DOHH2 (cell line): ENCODE data around the gene RAB39A.

Experiments used
- H3F3A ChIP-seq: fragments of 200-600 bp; sonication (generic), shearing (Covaris generic); 2 replicates; pipeline ENCODE4 v1.6.0; 2016; ENCODE audit warnings: antibody characterized with exemption, mild to moderate bottlenecking; ENCODE audit not compliant: control insufficient read depth, insufficient read depth
- H3K27ac ChIP-seq: fragments of 200-600 bp; sonication (generic); 2 replicates; pipeline ENCODE4 v1.5.1; 2014; ENCODE audit warnings: low read depth, mild to moderate bottlenecking, low read length, moderate library complexity
- H3K27me3 ChIP-seq: fragments of 200-600 bp; sonication (generic); 2 replicates; pipeline ENCODE4 v1.6.1; 2014; ENCODE audit warnings: mild to moderate bottlenecking, low read length, mixed read lengths; ENCODE audit not compliant: control insufficient read depth
- H3K36me3 ChIP-seq: fragments of 200-600 bp; sonication (generic); 2 replicates; pipeline ENCODE4 v1.6.1; 2014; ENCODE audit warnings: mild to moderate bottlenecking, low read length, moderate library complexity, mixed read lengths; ENCODE audit not compliant: control insufficient read depth
- H3K4me1 ChIP-seq: fragments of 200-600 bp; sonication (generic); 2 replicates; pipeline ENCODE4 v1.6.1; 2014; ENCODE audit warnings: mild to moderate bottlenecking, low read length, mixed read lengths; ENCODE audit not compliant: control insufficient read depth
- H3K4me2 ChIP-seq: fragments of 200-600 bp; sonication (generic); 2 replicates; pipeline ENCODE4 v1.6.0; 2014; ENCODE audit warnings: mild to moderate bottlenecking, low read length, moderate library complexity
- H3K4me3 ChIP-seq: fragments of 200-600 bp; sonication (generic); 2 replicates; pipeline ENCODE4 v1.5.1; 2014; ENCODE audit warnings: mild to moderate bottlenecking, low read length, mixed read lengths
- H3K79me2 ChIP-seq: fragments of 200-600 bp; sonication (generic); 2 replicates; pipeline ENCODE4 v1.6.1; 2014; ENCODE audit warnings: mild to moderate bottlenecking, low read length, mixed read lengths; ENCODE audit not compliant: control insufficient read depth
- H3K9me2 ChIP-seq: fragments of 200-600 bp; sonication (generic); replicated peaks from 2 replicates; pipeline ENCODE4 v1.6.1; 2014; ENCODE audit warnings: mild to moderate bottlenecking, low read length, mixed read lengths; ENCODE audit not compliant: control insufficient read depth
- H3K9me3 ChIP-seq: fragments of 200-600 bp; sonication (generic); 2 replicates; pipeline ENCODE4 v1.6.1; 2014; ENCODE audit warnings: antibody characterized with exemption, low read length, mixed read lengths; ENCODE audit not compliant: control insufficient read depth, insufficient read depth
- H4K20me1 ChIP-seq: fragments of 200-600 bp; sonication (generic); 2 replicates; pipeline ENCODE4 v1.6.0; 2014; ENCODE audit warnings: low read depth, mild to moderate bottlenecking, antibody characterized with exemption, low read length, moderate library complexity; ENCODE audit not compliant: control insufficient read depth, insufficient read depth
- CTCF ChIP-seq: fragments of 200-600 bp; sonication (generic); IDR thresholded peaks from one replicate; pipeline ENCODE4 v1.5.1; 2014; ENCODE audit warnings: antibody characterized with exemption, mild to moderate bottlenecking, low read depth, low read length; ENCODE audit not compliant: poor library complexity, severe bottlenecking
- EZH2phosphoT487 ChIP-seq: fragments of 200-600 bp; sonication (generic); IDR thresholded peaks from 2 replicates; pipeline ENCODE4 v1.6.1; 2017; ENCODE audit warnings: borderline replicate concordance, mild to moderate bottlenecking, antibody characterized with exemption, low read length, moderate library complexity, mixed read lengths

RAB39A gene

GRCh38 chr11:107956543-107956942, 28.3 kb downstream of the RAB39A start:
- no peak overlapping the region for H3K27ac ChIP-seq
- H3K4me3 ChIP-seq, result no peak overlapping the region
- H3K9me2 ChIP-seq, result no peaks in the 10 kb centered on the region
- no peaks in the 10 kb centered on the region for H3K4me1 ChIP-seq
- no peak for TF ChIP-seq EZH2phosphoT487
- TF ChIP-seq CTCF, result no peak
- H3K4me2 ChIP-seq, result no peak overlapping the region
- no peaks in the 10 kb centered on the region for H3F3A ChIP-seq
- H3K36me3 ChIP-seq, result no peaks in the 10 kb centered on the region
- H3K27me3 ChIP-seq, result no peaks in the 10 kb centered on the region
- no peaks in the 10 kb centered on the region for H3K9me3 ChIP-seq
- no peaks in the 10 kb centered on the region for H4K20me1 ChIP-seq
- no peaks in the 10 kb centered on the region for H3K79me2 ChIP-seq

GRCh38 chr11:107957109-107957588, 28.9 kb downstream of the RAB39A start:
- Histone ChIP-seq H3K79me2 (no peaks in the 10 kb centered on the region), H3K27ac (no peak overlapping the region), H4K20me1 (no peaks in the 10 kb centered on the region), H3K4me2 (no peak overlapping the region), H3K27me3 (no peaks in the 10 kb centered on the region), H3K4me1 (no peaks in the 10 kb centered on the region), H3F3A (no peaks in the 10 kb centered on the region), H3K4me3 (no peak overlapping the region), H3K9me3 (no peaks in the 10 kb centered on the region), H3K9me2 (no peaks in the 10 kb centered on the region), H3K36me3 (no peaks in the 10 kb centered on the region; the same call in 1 of the 2 replicates)
- TF ChIP-seq CTCF (no peak), EZH2phosphoT487 (no peak)

- H3K9me2 ChIP-seq, result no peaks in the 10 kb centered on the region
- TF ChIP-seq CTCF (no peak), EZH2phosphoT487 (no peak)
- H3K4me1 ChIP-seq, result no peaks in the 10 kb centered on the region
- H3K9me3 ChIP-seq, result no peaks in the 10 kb centered on the region
- no peak overlapping the region for H3K27ac ChIP-seq
- H3K4me3 ChIP-seq, result no peak overlapping the region
- no peak overlapping the region for H3K4me2 ChIP-seq
- H3F3A ChIP-seq, result no peaks in the 10 kb centered on the region
- no peaks in the 10 kb centered on the region for H3K27me3 ChIP-seq
- no peaks in the 10 kb centered on the region; the same call in 1 of the 2 replicates for H3K36me3 ChIP-seq
- H3K79me2 ChIP-seq, result no peaks in the 10 kb centered on the region
- no peaks in the 10 kb centered on the region for H4K20me1 ChIP-seq
These were observed 33.2 kb downstream of the RAB39A start for GRCh38 chr11:107961480-107961879.

- Histone ChIP-seq H3K36me3 (no peaks in the 10 kb centered on the region; the same call in 1 of the 2 replicates), H3K9me3 (no peaks in the 10 kb centered on the region), H3K4me2 (no peak overlapping the region), H3K27me3 (no peaks in the 10 kb centered on the region), H3K9me2 (no peaks in the 10 kb centered on the region), H3K4me1 (no peaks in the 10 kb centered on the region), H4K20me1 (no peaks in the 10 kb centered on the region), H3F3A (no peaks in the 10 kb centered on the region), H3K79me2 (no peaks in the 10 kb centered on the region), H3K4me3 (no peak overlapping the region), H3K27ac (no peak overlapping the region)
- TF ChIP-seq EZH2phosphoT487, result no peak
- no peak for TF ChIP-seq CTCF
These were observed 33.9 kb downstream of the RAB39A start for GRCh38 chr11:107962181-107962580.
